GM23248 (cell line): ENCODE measurements around the gene KRT78. TPM values are rescaled to one million over a fixed set of nuclear protein-coding genes. Genes with fewer than 3 reads are reported as not detected.

Experiments used
- DNase-seq: peaks from one replicate; pipeline ENCODE4 v3.0.0-alpha.2; 2015
- H2AFZ ChIP-seq: fragments of 200-600 bp; sonication (generic); 2 replicates; pipeline ENCODE4 v1.6.1; 2016; ENCODE audit warnings: antibody characterized with exemption
- H3F3A ChIP-seq: fragments of 200-600 bp; sonication (generic); 2 replicates; pipeline ENCODE4 v1.6.1; 2016; ENCODE audit warnings: mild to moderate bottlenecking, antibody characterized with exemption, mixed run types; ENCODE audit not compliant: insufficient read depth
- H3K27ac ChIP-seq: fragments of 200-600 bp; sonication (generic); 2 replicates; pipeline ENCODE4 v1.5.1; 2016; ENCODE audit warnings: mild to moderate bottlenecking
- H3K27me3 ChIP-seq: fragments of 200-600 bp; sonication (generic); replicated peaks from 2 replicates; pipeline ENCODE4 v1.6.1; 2016; ENCODE audit warnings: mild to moderate bottlenecking; ENCODE audit not compliant: insufficient read depth
- H3K36me3 ChIP-seq: fragments of 200-600 bp; sonication (generic); 2 replicates; pipeline ENCODE4 v1.6.1; 2016; ENCODE audit warnings: low read depth, mild to moderate bottlenecking
- H3K4me1 ChIP-seq: fragments of 200-600 bp; sonication (generic); 2 replicates; pipeline ENCODE4 v1.6.1; 2016; ENCODE audit warnings: mild to moderate bottlenecking; ENCODE audit not compliant: insufficient read depth
- H3K4me2 ChIP-seq: fragments of 200-600 bp; sonication (generic); one replicate; pipeline ENCODE4 v1.6.1; 2016; ENCODE audit warnings: mild to moderate bottlenecking; ENCODE audit not compliant: unreplicated experiment
- H3K4me3 ChIP-seq: fragments of 200-600 bp; sonication (generic); 2 replicates; pipeline ENCODE4 v1.5.1; 2016; ENCODE audit warnings: mild to moderate bottlenecking
- H3K79me2 ChIP-seq: fragments of 200-600 bp; sonication (generic); 2 replicates; pipeline ENCODE4 v1.6.1; 2016; ENCODE audit warnings: mild to moderate bottlenecking; ENCODE audit not compliant: insufficient read depth
- H3K9ac ChIP-seq: fragments of 200-600 bp; sonication (generic); 2 replicates; pipeline ENCODE4 v1.6.1; 2016; ENCODE audit warnings: mild to moderate bottlenecking
- H3K9me2 ChIP-seq: fragments of 200-600 bp; sonication (generic); 2 replicates; pipeline ENCODE4 v1.6.1; 2016; ENCODE audit warnings: mixed run types, mild to moderate bottlenecking, moderate library complexity; ENCODE audit not compliant: insufficient read depth
- H3K9me3 ChIP-seq: fragments of 200-600 bp; sonication (generic); one replicate; pipeline ENCODE4 v1.6.1; 2017; ENCODE audit warnings: low read depth
- H4K20me1 ChIP-seq: fragments of 200-600 bp; sonication (generic); 2 replicates; pipeline ENCODE4 v1.6.0; 2016; ENCODE audit not compliant: insufficient read depth
- EZH2 ChIP-seq: fragments of 200-600 bp; sonication (generic); IDR thresholded peaks from 2 replicates; pipeline ENCODE4 v1.6.1; 2018; ENCODE audit warnings: antibody characterized with exemption, mild to moderate bottlenecking; ENCODE audit not compliant: insufficient read depth, poor library complexity, severe bottlenecking
- EZH2phosphoT487 ChIP-seq: fragments of 200-600 bp; sonication (generic); IDR thresholded peaks from 2 replicates; pipeline ENCODE4 v1.6.1; 2018; ENCODE audit warnings: antibody characterized with exemption, moderate library complexity, mild to moderate bottlenecking, low read depth; ENCODE audit not compliant: insufficient read depth
- WGBS, 2 experiments: methylation state at CpG; one replicate each; pipeline ENCODE4 v1.1.6; 2015 to 2017; ENCODE audit warnings: low lambda C conversion rate in 2 of 2, low coverage in 1 of 2; ENCODE audit errors: missing lambda C conversion rate in 2 of 2; 5-methylcytosine and 5-hydroxymethylcytosine counted together
- in situ Hi-C: fragments of 300-500 bp; cut with MboI; formaldehyde crosslinking; loops from 2 replicates; pipeline ENCODE4 v1.15.0; 2020
- polyA plus RNA-seq: library from polyadenylated mRNA; unstranded; fragments of >200 nt; fragmentation: Nextera tagmentation; extraction: Ambion mirVana; gene quantifications from 2 replicates; pipeline ENCODE4 v1.2.1, GENCODE V29; 2016
- total RNA-seq: library from RNA; depleted of rRNA; stranded (reverse); fragments of >200 nt; shearing (Covaris generic); gene quantifications from 2 replicates; pipeline ENCODE4 v1.2.3, GENCODE V29; 2014

The KRT78 gene
- total and polyA plus RNA-seq, 2 experiments from 2014 or later = not detected

GRCh38 chr12:52838609-52839435, 10.0 kb downstream of the KRT78 start:
- Histone ChIP-seq H3K79me2 (no peaks in the 10 kb centered on the region), H3K4me3 (no peak overlapping the region), H3K4me2 (no peak overlapping the region), H3K27me3 (no peaks in the 10 kb centered on the region), H3K36me3 (no peaks in the 10 kb centered on the region), H3K4me1 (peaks cover 26% of the 10 kb centered on the region), H3K27ac (no peak overlapping the region), H2AFZ (no peak overlapping the region), H3F3A (no peaks in the 10 kb centered on the region), H4K20me1 (no peaks in the 10 kb centered on the region), H3K9me3 (no peaks in the 10 kb centered on the region), H3K9me2 (no peaks in the 10 kb centered on the region), H3K9ac (no peak overlapping the region)
- WGBS, 2 experiments = 59 to 64% methylated on average over 14 of the region's 14 CpGs
- TF ChIP-seq EZH2 (no peak), EZH2phosphoT487 (no peak)
- no peak for DNase-seq
- in situ Hi-C loops = no loop called here

- peaks cover 26% of the 10 kb centered on the region for H3K4me1 ChIP-seq
- no peaks in the 10 kb centered on the region for H3K36me3 ChIP-seq
- DNase-seq = no peak
- no peak overlapping the region for H2AFZ ChIP-seq
- TF ChIP-seq EZH2 (no peak), EZH2phosphoT487 (no peak)
- H3K9ac ChIP-seq = no peak overlapping the region
- H3K9me2 ChIP-seq = no peaks in the 10 kb centered on the region
- no peaks in the 10 kb centered on the region for H4K20me1 ChIP-seq
- no peaks in the 10 kb centered on the region for H3F3A ChIP-seq
- H3K4me3 ChIP-seq = no peak overlapping the region
- 0 out of 2 replicates have a peak overlapping the region, but pooled peaks have one; percentile 56 for H3K27ac ChIP-seq
- peak overlapping the region; percentile 43 for H3K4me2 ChIP-seq
- no peaks in the 10 kb centered on the region for H3K9me3 ChIP-seq
- no peaks in the 10 kb centered on the region for H3K79me2 ChIP-seq
- in situ Hi-C loops = no loop called here
- H3K27me3 ChIP-seq = no peaks in the 10 kb centered on the region
- 77 to 83% methylated on average over 6 of the region's 6 CpGs for WGBS, 2 experiments
Measured at GRCh38 chr12:52837781-52838608, 10.8 kb downstream of the KRT78 start.

GRCh38 chr12:52837413-52837741, 11.4 kb downstream of the KRT78 start:
- in situ Hi-C loops = no loop called here
- no peak overlapping the region for H3K4me3 ChIP-seq
- no peak for TF ChIP-seq EZH2phosphoT487
- no peak for TF ChIP-seq EZH2
- H4K20me1 ChIP-seq = no peaks in the 10 kb centered on the region
- H2AFZ ChIP-seq = peak overlapping the region; percentile 13; the same call in 1 of the 2 replicates
- no peaks in the 10 kb centered on the region for H3F3A ChIP-seq
- H3K36me3 ChIP-seq = no peaks in the 10 kb centered on the region
- no peaks in the 10 kb centered on the region for H3K79me2 ChIP-seq
- WGBS, 2 experiments = 50 to 55% methylated on average over 9 of the region's 9 CpGs
- peak overlapping the region; percentile 37; the same call in 1 of the 2 replicates for H3K9ac ChIP-seq
- peak overlapping the region; percentile 43 for H3K4me2 ChIP-seq
- no peaks in the 10 kb centered on the region for H3K9me3 ChIP-seq
- peaks cover 26% of the 10 kb centered on the region for H3K4me1 ChIP-seq
- no peaks in the 10 kb centered on the region for H3K27me3 ChIP-seq
- peak; percentile 87 for DNase-seq
- H3K27ac ChIP-seq = peak overlapping the region; percentile 56
- no peaks in the 10 kb centered on the region for H3K9me2 ChIP-seq

GRCh38 chr12:52836491-52837412, 12.0 kb downstream of the KRT78 start:
- Histone ChIP-seq H3F3A (no peaks in the 10 kb centered on the region), H3K9ac (peak overlapping the region; percentile 37; the same call in 1 of the 2 replicates), H3K36me3 (no peaks in the 10 kb centered on the region), H2AFZ (peak overlapping the region; percentile 13; the same call in 1 of the 2 replicates), H4K20me1 (no peaks in the 10 kb centered on the region), H3K4me1 (peaks cover 26% of the 10 kb centered on the region), H3K27me3 (no peaks in the 10 kb centered on the region), H3K79me2 (no peaks in the 10 kb centered on the region), H3K9me2 (no peaks in the 10 kb centered on the region), H3K27ac (peak overlapping the region; percentile 56), H3K4me3 (no peak overlapping the region), H3K9me3 (no peaks in the 10 kb centered on the region), H3K4me2 (peak overlapping the region; percentile 43)
- in situ Hi-C loops = no loop called here
- no peak for DNase-seq
- 86 to 92% methylated on average over 9 of the region's 9 CpGs for WGBS, 2 experiments
- TF ChIP-seq EZH2 (no peak), EZH2phosphoT487 (no peak)
